HUES48 (cell line): ENCODE results near the gene FRMD4A.
"Not testable (repeated sequence)": the region's sequence is repeated elsewhere in the genome, so short reads cannot be mapped to it uniquely, and the experiment has no call there.

Experiments used
- H3K27ac ChIP-seq: one replicate; pipeline ENCODE4 v1.7.0; 2013; ENCODE audit warnings: low read depth, low read length, inconsistent platforms
- H3K27me3 ChIP-seq: 2 replicates; pipeline ENCODE4 v1.6.1; 2013; ENCODE audit warnings: mild to moderate bottlenecking, low read length; ENCODE audit not compliant: control insufficient read depth, insufficient read depth
- H3K36me3 ChIP-seq: 2 replicates; pipeline ENCODE4 v1.6.1; 2013; ENCODE audit warnings: low read length; ENCODE audit not compliant: control insufficient read depth, insufficient read depth
- H3K4me1 ChIP-seq: 2 replicates; pipeline ENCODE4 v1.6.1; 2013; ENCODE audit warnings: mild to moderate bottlenecking, low read length; ENCODE audit not compliant: control insufficient read depth, insufficient read depth
- H3K4me3 ChIP-seq: 2 replicates; pipeline ENCODE4 v1.5.1; 2013; ENCODE audit warnings: mild to moderate bottlenecking, low read depth, low read length
- H3K9ac ChIP-seq: 2 replicates; pipeline ENCODE4 v1.6.1; 2013; ENCODE audit warnings: mild to moderate bottlenecking, low read depth, low read length, moderate library complexity
- H3K9me3 ChIP-seq: 2 replicates; pipeline ENCODE4 v1.6.1; 2013; ENCODE audit warnings: low read length; ENCODE audit not compliant: control insufficient read depth, insufficient read depth

FRMD4A gene

DNA sequence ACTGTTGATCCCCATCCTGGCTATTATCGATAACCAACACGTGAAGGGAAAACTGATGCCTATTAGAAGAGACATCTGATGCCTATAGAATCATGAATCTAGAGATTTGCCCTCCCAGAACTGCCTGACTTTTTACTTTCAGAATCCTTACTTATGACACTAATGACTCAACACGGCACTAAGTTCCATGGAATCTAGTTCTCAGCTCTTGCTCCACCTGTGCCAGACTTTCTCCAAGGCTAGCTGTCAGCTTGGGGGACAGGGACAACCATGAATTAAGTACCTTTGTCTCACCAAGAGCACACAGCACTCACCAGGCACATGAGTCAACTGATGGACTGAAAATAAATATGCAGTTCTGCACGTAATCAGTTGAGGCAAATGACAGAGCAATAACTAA lies 184.2 kb downstream of the FRMD4A start:
- H3K9ac ChIP-seq, result no peak overlapping the region
- no peaks in the 10 kb centered on the region for H3K9me3 ChIP-seq
- H3K4me1 ChIP-seq, result no peaks in the 10 kb centered on the region
- H3K27me3 ChIP-seq, result no peaks in the 10 kb centered on the region
- H3K4me3 ChIP-seq, result no peak overlapping the region
- no peak overlapping the region for H3K27ac ChIP-seq
- no peaks in the 10 kb centered on the region for H3K36me3 ChIP-seq

- H3K4me1 ChIP-seq, result no peaks in the 10 kb centered on the region
- no peaks in the 10 kb centered on the region for H3K27me3 ChIP-seq
- H3K36me3 ChIP-seq, result no peaks in the 10 kb centered on the region
- no peak overlapping the region for H3K9ac ChIP-seq
- H3K4me3 ChIP-seq, result no peak overlapping the region
- no peak overlapping the region for H3K27ac ChIP-seq
- H3K9me3 ChIP-seq, result no peaks in the 10 kb centered on the region
Measured at GRCh38 chr10:14146025-14146424, 184.7 kb downstream of the FRMD4A start.

- no peaks in the 10 kb centered on the region for H3K36me3 ChIP-seq
- no peaks in the 10 kb centered on the region for H3K9me3 ChIP-seq
- no peak overlapping the region for H3K9ac ChIP-seq
- H3K4me3 ChIP-seq, result no peak overlapping the region
- H3K27me3 ChIP-seq, result no peaks in the 10 kb centered on the region
- H3K27ac ChIP-seq, result no peak overlapping the region
- no peaks in the 10 kb centered on the region for H3K4me1 ChIP-seq
Measured at GRCh38 chr10:14144451-14144850, 186.3 kb downstream of the FRMD4A start.

DNA sequence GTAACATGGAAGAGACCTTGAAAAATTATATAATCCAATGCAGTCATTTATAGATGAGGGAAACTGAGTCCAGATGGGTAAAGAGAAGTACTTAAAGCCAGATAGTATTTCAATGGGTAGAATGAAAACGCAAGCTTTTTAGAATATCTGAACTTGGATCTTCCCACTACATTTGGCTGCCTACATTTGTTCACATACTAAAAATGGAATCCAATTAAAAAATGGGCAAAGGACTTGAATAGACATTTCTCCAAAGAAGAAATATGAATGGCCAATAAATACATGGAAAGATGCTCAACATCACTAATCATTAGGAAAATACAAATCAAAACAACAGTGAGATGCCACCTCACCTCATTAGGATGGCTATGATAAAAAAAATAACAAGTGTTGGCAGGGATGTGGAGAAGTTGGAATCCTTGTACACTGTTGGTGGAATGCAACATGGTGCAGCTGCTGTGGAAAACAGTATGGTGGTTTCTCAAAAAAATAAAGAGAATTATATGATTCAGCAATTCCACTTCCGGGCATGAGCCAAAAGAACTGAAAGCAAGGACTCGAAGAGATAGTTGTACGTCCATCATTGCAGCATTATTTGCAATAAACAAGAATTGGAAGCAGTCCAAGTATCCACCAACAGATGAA lies 188.0 kb downstream of the FRMD4A start:
- H3K4me3 ChIP-seq, result no peak overlapping the region
- no peak overlapping the region for H3K27ac ChIP-seq
- no peak overlapping the region for H3K9ac ChIP-seq
- H3K27me3 ChIP-seq, result no peaks in the 10 kb centered on the region
- H3K36me3 ChIP-seq, result no peaks in the 10 kb centered on the region
- H3K4me1 ChIP-seq, result no peaks in the 10 kb centered on the region
- H3K9me3 ChIP-seq, result no peaks in the 10 kb centered on the region

- no peaks in the 10 kb centered on the region for H3K4me1 ChIP-seq
- H3K27ac ChIP-seq, result no peak overlapping the region
- H3K4me3 ChIP-seq, result no peak overlapping the region
- no peaks in the 10 kb centered on the region for H3K36me3 ChIP-seq
- no peak overlapping the region for H3K9ac ChIP-seq
- H3K27me3 ChIP-seq, result no peaks in the 10 kb centered on the region
- H3K9me3 ChIP-seq, result no peaks in the 10 kb centered on the region
Measured at GRCh38 chr10:14141283-14141682, 189.4 kb downstream of the FRMD4A start.

DNA sequence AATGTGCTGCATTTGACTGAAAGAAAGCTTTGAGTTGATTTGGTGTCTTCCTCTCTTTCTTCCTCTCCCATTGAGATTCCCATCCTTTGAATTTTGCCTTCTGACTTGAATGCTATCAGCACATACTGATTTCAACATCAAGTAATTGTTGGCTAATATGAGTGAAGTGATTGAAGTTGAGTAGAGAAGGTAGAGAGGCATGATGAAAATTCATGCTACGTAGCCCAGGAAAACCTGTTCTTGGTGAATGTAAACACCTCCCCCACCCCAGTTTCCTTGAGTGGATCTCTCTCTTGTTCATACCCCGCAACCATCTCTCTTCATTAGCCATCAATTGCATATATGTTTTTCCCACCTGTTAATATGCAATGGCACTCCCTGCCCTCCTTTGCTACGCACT lies 193.3 kb downstream of the FRMD4A start:
- H3K4me1 ChIP-seq, result no peaks in the 10 kb centered on the region
- H3K27ac ChIP-seq, result no peak overlapping the region
- H3K4me3 ChIP-seq, result no peak overlapping the region
- H3K27me3 ChIP-seq, result no peaks in the 10 kb centered on the region
- H3K9me3 ChIP-seq, result no peaks in the 10 kb centered on the region
- no peak overlapping the region for H3K9ac ChIP-seq
- H3K36me3 ChIP-seq, result no peaks in the 10 kb centered on the region

DNA sequence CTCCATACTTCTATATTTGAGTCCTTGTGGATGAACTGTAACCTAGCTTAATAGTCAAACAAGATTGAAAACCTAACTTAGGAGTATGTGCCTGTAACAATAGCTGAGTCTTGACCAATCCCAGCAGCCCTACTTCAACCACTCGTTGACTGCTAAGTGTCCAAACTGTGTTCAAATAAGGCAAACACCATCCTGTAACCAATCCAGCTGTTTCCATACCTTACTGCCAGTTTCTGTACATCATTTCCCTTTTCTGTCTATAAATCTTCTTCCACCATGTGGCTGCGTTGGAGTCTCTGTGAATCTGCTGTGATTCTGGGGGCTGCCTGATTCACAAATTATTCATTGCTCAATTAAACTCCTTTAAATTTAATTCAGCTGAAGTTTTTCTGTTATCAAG lies 195.5 kb downstream of the FRMD4A start:
- not testable (repeated sequence) for H3K9ac ChIP-seq, H3K27me3 ChIP-seq

GRCh38 chr10:14134275-14134674 lies 196.4 kb downstream of the FRMD4A start:
- no peaks in the 10 kb centered on the region for H3K9me3 ChIP-seq
- no peak overlapping the region for H3K4me3 ChIP-seq
- no peaks in the 10 kb centered on the region for H3K36me3 ChIP-seq
- no peak overlapping the region for H3K27ac ChIP-seq
- H3K27me3 ChIP-seq, result no peaks in the 10 kb centered on the region
- H3K4me1 ChIP-seq, result no peaks in the 10 kb centered on the region
- no peak overlapping the region for H3K9ac ChIP-seq

More for the DNA sequence above, 195.5 kb downstream of the FRMD4A start:
- not testable (repeated sequence) for H3K27ac ChIP-seq, H3K36me3 ChIP-seq, H3K4me1 ChIP-seq, H3K4me3 ChIP-seq, H3K9me3 ChIP-seq

DNA sequence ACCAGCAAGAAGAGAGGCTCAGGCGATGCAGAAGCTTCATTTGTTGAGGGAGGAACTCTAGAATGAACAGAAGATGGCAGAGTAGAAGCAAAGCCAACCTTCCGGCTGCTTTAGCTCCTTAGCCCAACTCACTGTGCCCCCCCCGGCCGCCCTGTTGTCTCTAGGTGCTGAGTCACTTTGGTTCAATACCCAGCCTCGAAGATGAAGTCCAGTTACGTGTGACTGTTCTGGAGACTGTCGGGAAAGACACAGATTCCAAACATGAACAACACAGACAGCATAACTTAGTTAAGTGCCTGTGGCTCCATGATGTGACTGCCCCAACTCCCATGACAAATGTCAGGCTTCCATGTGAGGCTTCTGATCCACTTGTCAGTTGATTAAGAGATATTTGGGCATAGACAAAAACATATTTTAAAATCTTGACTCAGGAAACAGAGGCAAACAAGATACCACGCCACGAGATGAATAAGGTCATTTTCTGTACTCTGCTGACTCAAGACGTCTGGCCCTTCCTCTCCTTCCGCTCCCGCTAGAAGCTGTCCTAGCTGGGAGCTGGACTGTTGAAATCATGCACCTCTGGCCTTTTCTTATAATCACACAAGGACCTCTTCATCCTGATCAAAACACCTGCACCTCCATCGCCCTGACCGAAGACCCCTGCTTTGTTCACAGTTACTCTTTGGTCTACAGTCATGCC lies 199.3 kb downstream of the FRMD4A start:
- Histone ChIP-seq H3K27me3 (no peaks in the 10 kb centered on the region), H3K4me1 (peaks cover 3% of the 10 kb centered on the region; the same call in 1 of the 2 replicates), H3K4me3 (no peak overlapping the region), H3K9ac (no peak overlapping the region), H3K9me3 (no peaks in the 10 kb centered on the region), H3K27ac (no peak overlapping the region), H3K36me3 (no peaks in the 10 kb centered on the region)

DNA sequence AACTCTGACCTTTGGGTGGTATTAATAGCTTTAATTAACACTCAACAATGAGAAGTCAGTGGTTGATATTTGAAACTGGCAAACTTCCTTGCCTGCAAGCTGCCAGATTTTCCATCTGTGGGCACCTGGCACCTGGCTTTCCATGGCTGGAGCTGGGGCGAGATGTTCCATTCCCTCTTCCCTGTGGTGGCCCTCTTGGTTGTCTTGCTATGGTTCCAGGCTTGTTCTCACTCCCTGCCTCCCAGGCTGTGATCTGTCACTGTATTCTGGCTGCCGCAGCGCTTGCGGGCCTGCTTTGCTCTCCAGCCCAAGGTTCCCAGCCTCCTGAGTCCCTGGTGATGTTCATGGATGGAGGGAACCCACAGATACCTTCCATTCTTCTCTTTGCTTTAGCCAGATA lies 201.0 kb downstream of the FRMD4A start:
- H3K4me3 ChIP-seq, result no peak overlapping the region
- no peak overlapping the region for H3K27ac ChIP-seq
- no peaks in the 10 kb centered on the region for H3K27me3 ChIP-seq
- H3K4me1 ChIP-seq, result peaks cover 3% of the 10 kb centered on the region; the same call in 1 of the 2 replicates
- no peaks in the 10 kb centered on the region for H3K36me3 ChIP-seq
- no peak overlapping the region for H3K9ac ChIP-seq
- H3K9me3 ChIP-seq, result no peaks in the 10 kb centered on the region

DNA sequence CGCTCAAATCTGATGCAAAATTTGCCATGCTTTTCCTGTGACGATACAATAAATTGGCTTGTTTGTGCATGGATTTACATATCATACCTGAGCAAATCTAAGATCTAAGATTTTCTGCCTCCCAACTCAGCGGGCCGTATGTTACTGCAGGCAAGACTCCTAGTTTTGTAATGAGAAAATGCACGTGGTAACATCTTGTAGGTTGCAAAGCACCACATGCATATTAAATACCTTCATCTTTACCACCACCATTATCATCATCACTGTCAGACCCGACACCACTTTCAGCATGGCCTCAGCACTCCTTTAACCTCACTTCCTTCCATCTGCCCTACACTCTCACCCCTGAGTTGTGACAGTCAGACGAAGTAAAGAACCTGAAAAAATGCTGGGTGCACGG lies 202.2 kb downstream of the FRMD4A start:
- H3K9ac ChIP-seq, result no peak overlapping the region
- no peaks in the 10 kb centered on the region for H3K27me3 ChIP-seq
- H3K27ac ChIP-seq, result no peak overlapping the region
- H3K4me1 ChIP-seq, result peaks cover 3% of the 10 kb centered on the region; the same call in 1 of the 2 replicates
- no peak overlapping the region for H3K4me3 ChIP-seq
- H3K9me3 ChIP-seq, result no peaks in the 10 kb centered on the region
- no peaks in the 10 kb centered on the region for H3K36me3 ChIP-seq
